Lower lobe of right lung (tissue), 2 donors: ENCODE results near the gene TENM4. TPM values are rescaled to one million over a fixed set of nuclear protein-coding genes. Genes with fewer than 3 reads are reported as not detected.

Experiments used
- ATAC-seq, 2 donors: fragments of 200-7000 bp; cut with Tn5 transposase; one replicate each; pipeline ENCODE4 v1.9.1; 2020 to 2022; ENCODE audit warnings: mild to moderate bottlenecking in 2 of 2, moderate library complexity in 2 of 2
- DNase-seq: peaks from one replicate; pipeline ENCODE4 v3.0.0-alpha.2; 2020
- H3K27ac ChIP-seq: fragments of 200-600 bp; one replicate; pipeline ENCODE4 v1.8.0; 2022
- H3K27me3 ChIP-seq: fragments of 200-600 bp; one replicate; pipeline ENCODE4 v1.8.0; 2022; ENCODE audit warnings: low read depth
- H3K36me3 ChIP-seq: fragments of 200-600 bp; one replicate; pipeline ENCODE4 v1.8.0; 2022; ENCODE audit warnings: mild to moderate bottlenecking
- H3K4me1 ChIP-seq: fragments of 200-600 bp; one replicate; pipeline ENCODE4 v1.8.0; 2022
- H3K4me3 ChIP-seq: fragments of 200-600 bp; one replicate; pipeline ENCODE4 v1.8.0; 2022; ENCODE audit warnings: mild to moderate bottlenecking
- H3K9me3 ChIP-seq: fragments of 200-600 bp; one replicate; pipeline ENCODE4 v1.8.0; 2022
- CTCF ChIP-seq: fragments of 200-600 bp; IDR thresholded peaks from one replicate; pipeline ENCODE4 v1.8.0; 2022; ENCODE audit warnings: antibody characterized with exemption, mild to moderate bottlenecking
- intact Hi-C: fragments of 100-400 bp; cut with DNase I; formaldehyde crosslinking; loops from one replicate; pipeline ENCODE4 v1.11.0; 2022
- total RNA-seq: library from RNA; stranded (reverse); fragmentation: NEBNext Ultra II Directional; extraction: Animal tissue kit (Norgen Biotek cat#: 25700); gene quantifications from one replicate; pipeline ENCODE4 v1.2.1, GENCODE V29; 2021
- donor health status: DM: no; HTN: yes; CAD: no; lungs with severe emphysema.

The TENM4 gene
- total RNA-seq, 1 donor from 2014 or later = 1.1 TPM

GRCh38 chr11:78659326-78660270 lies 781.2 kb downstream of the TENM4 start:
- no peaks in the 10 kb centered on the region for H3K27me3 ChIP-seq
- DNase-seq (no peak), ATAC-seq (no peak)
- intact Hi-C loops = no loop called here
- no peak overlapping the region for H3K4me3 ChIP-seq
- no peaks in the 10 kb centered on the region for H3K36me3 ChIP-seq
- TF ChIP-seq CTCF = no peak
- H3K27ac ChIP-seq = no peak overlapping the region
- H3K4me1 ChIP-seq = no peaks in the 10 kb centered on the region
- H3K9me3 ChIP-seq = no peaks in the 10 kb centered on the region

GRCh38 chr11:78657968-78658839 lies 782.6 kb downstream of the TENM4 start:
- ATAC-seq (no peak), DNase-seq (peak; percentile 24)
- no peaks in the 10 kb centered on the region for H3K36me3 ChIP-seq
- H3K4me1 ChIP-seq = no peaks in the 10 kb centered on the region
- TF ChIP-seq CTCF = no peak
- H3K9me3 ChIP-seq = no peaks in the 10 kb centered on the region
- H3K27me3 ChIP-seq = no peaks in the 10 kb centered on the region
- no peak overlapping the region for H3K27ac ChIP-seq
- intact Hi-C loops = no loop called here
- H3K4me3 ChIP-seq = no peak overlapping the region

GRCh38 chr11:78657441-78657840 lies 783.4 kb downstream of the TENM4 start:
- Histone ChIP-seq H3K4me1 (no peaks in the 10 kb centered on the region), H3K27ac (no peak overlapping the region), H3K27me3 (no peaks in the 10 kb centered on the region), H3K4me3 (no peak overlapping the region), H3K36me3 (no peaks in the 10 kb centered on the region), H3K9me3 (no peaks in the 10 kb centered on the region)
- intact Hi-C loops = no loop called here
- no peak for TF ChIP-seq CTCF
- ATAC-seq (no peak), DNase-seq (no peak)

- Histone ChIP-seq H3K4me3 (no peak overlapping the region), H3K4me1 (no peaks in the 10 kb centered on the region), H3K27ac (no peak overlapping the region), H3K9me3 (no peaks in the 10 kb centered on the region), H3K27me3 (no peaks in the 10 kb centered on the region), H3K36me3 (no peaks in the 10 kb centered on the region)
- ATAC-seq (no peak), DNase-seq (no peak)
- intact Hi-C loops = no loop called here
- no peak for TF ChIP-seq CTCF
Observed at GRCh38 chr11:78656984-78657383, 783.8 kb downstream of the TENM4 start.

- intact Hi-C loops = no loop called here
- no peaks in the 10 kb centered on the region for H3K9me3 ChIP-seq
- ATAC-seq (no peak), DNase-seq (no peak)
- H3K36me3 ChIP-seq = no peaks in the 10 kb centered on the region
- no peaks in the 10 kb centered on the region for H3K4me1 ChIP-seq
- TF ChIP-seq CTCF = no peak
- no peak overlapping the region for H3K4me3 ChIP-seq
- H3K27ac ChIP-seq = no peak overlapping the region
- H3K27me3 ChIP-seq = no peaks in the 10 kb centered on the region
Observed at GRCh38 chr11:78656327-78656726, 784.5 kb downstream of the TENM4 start.
